ENCODE results near the gene CRTAP. TPM values are rescaled to one million over a fixed set of nuclear protein-coding genes. Genes with fewer than 3 reads are reported as not detected.
"Not testable (repeated sequence)": the region's sequence is repeated elsewhere in the genome, so short reads cannot be mapped to it uniquely, and the experiment has no call there.

The CRTAP gene
- 269 to 358 TPM (median 276 TPM) in 3 replicates for total RNA-seq
- long read RNA-seq, full-length matches to known transcripts = 179 of 273 reads
- long read RNA-seq, partial matches to known transcripts = 1 of 273 reads
- long read RNA-seq, other reads (novel, unspliced or antisense) = 93 of 273 reads

DNA sequence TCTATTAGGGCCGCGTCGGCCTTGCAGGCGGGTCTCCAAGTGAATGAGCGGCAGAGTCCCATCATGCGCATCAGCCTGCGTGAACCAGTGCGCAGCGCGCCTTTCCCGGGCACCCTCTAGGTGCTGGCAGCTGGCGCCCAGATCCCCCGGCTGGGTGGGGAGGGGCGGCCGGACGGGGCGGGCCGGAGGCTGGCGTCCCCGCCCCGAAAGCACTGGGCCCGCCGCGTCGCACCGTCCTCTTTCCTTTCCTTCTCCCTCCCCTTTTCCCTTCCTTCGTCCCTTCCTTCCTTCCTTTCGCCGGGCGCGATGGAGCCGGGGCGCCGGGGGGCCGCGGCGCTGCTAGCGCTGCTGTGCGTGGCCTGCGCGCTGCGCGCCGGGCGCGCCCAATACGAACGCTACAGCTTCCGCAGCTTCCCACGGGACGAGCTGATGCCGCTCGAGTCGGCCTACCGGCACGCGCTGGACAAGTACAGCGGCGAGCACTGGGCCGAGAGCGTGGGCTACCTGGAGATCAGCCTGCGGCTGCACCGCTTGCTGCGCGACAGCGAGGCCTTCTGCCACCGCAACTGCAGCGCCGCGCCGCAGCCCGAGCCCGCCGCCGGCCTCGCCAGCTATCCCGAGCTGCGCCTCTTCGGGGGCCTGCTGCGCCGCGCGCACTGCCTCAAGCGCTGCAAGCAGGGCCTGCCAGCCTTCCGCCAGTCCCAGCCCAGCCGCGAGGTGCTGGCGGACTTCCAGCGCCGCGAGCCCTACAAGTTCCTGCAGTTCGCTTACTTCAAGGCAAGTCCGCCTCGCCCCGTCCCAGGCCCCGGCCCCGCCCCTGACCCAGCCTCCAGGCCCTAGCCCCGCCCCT, at the start of gene CRTAP:
Gene CRTAP, plus strand, starts transcription at position 243 of the 850 bp plus-strand sequence. Its CDS starts 64 bp downstream, at position 307.
- Mint-ChIP-seq H3K36me3 (ENCODE audit: low read depth) (no peaks in the 10 kb centered on the region), H3K4me1 (ENCODE audit: low read depth) (peaks cover 45% of the 10 kb centered on the region), H3K9me3 (ENCODE audit: low read depth) (no peaks in the 10 kb centered on the region), H3K4me3 (ENCODE audit: unreplicated experiment) (peak within 1 kb of the TSS; percentile 80), H3K27me3 (ENCODE audit: low read depth) (no peaks in the 10 kb centered on the region), H3K27ac (ENCODE audit: unreplicated experiment) (peak within 1 kb of the TSS; percentile 94)
- TF ChIP-seq, protein P1, sequence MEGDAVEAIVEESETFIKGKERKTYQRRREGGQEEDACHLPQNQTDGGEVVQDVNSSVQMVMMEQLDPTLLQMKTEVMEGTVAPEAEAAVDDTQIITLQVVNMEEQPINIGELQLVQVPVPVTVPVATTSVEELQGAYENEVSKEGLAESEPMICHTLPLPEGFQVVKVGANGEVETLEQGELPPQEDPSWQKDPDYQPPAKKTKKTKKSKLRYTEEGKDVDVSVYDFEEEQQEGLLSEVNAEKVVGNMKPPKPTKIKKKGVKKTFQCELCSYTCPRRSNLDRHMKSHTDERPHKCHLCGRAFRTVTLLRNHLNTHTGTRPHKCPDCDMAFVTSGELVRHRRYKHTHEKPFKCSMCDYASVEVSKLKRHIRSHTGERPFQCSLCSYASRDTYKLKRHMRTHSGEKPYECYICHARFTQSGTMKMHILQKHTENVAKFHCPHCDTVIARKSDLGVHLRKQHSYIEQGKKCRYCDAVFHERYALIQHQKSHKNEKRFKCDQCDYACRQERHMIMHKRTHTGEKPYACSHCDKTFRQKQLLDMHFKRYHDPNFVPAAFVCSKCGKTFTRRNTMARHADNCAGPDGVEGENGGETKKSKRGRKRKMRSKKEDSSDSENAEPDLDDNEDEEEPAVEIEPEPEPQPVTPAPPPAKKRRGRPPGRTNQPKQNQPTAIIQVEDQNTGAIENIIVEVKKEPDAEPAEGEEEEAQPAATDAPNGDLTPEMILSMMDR (IDR thresholded peaks at IDR 0.05) = peak; percentile 31
- peak; percentile 98 for DNase-seq (ENCODE audit: low spot score)

DNA sequence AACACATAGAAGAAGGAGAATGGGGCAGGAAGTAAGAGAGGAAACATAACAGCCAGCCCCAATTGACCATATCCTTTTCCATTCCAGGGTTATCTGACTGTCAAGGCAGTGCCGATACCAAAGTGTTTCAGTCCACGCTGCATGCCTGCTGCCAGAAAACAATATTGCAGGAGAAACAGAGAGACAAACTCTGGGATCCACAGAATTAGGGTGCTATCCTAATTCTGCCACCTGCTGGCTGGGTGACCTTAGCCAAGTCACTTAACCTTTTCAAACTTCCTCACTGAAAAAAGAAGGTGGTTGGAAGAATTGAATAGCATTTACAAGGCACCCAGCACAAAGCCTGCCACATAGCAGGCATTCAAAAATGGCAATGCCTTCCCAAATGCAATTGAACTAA, 48.9 kb upstream of the CRTAP start:
- H3K4me1 Mint-ChIP-seq (ENCODE audit: low read depth) = peaks cover 7% of the 10 kb centered on the region
- DNase-seq (ENCODE audit: low spot score) = no peak
- H3K27ac Mint-ChIP-seq (ENCODE audit: unreplicated experiment) = no peak overlapping the region
- peaks cover 36% of the 10 kb centered on the region for H3K36me3 Mint-ChIP-seq (ENCODE audit: low read depth)
- TF ChIP-seq, protein P1 (IDR thresholded peaks at IDR 0.05) = no peak
- H3K27me3 Mint-ChIP-seq (ENCODE audit: low read depth) = no peaks in the 10 kb centered on the region
- H3K4me3 Mint-ChIP-seq (ENCODE audit: unreplicated experiment) = no peak overlapping the region
- H3K9me3 Mint-ChIP-seq (ENCODE audit: low read depth) = no peaks in the 10 kb centered on the region

DNA sequence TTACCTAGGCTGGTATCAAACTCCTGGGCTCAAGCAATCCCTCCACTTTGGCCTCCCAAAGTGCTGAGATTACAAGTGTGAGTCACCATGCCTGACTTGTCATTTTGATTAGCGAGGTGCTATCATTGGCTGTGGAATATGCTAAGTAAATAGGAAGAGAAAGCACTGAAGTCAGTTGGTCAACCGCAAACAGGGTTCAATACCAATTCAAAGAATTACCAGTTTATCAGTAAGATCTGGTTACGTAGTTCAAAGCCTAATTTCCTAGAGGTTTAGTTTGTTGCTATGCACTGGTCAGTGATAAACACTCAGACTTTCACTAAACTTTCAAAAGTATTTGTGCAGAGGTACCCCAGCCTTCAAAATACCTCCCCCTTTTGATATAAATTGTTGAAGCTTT, 46.3 kb upstream of the CRTAP start:
- H3K9me3 Mint-ChIP-seq (ENCODE audit: low read depth) = no peaks in the 10 kb centered on the region
- H3K36me3 Mint-ChIP-seq (ENCODE audit: low read depth) = peaks cover 29% of the 10 kb centered on the region
- H3K27ac Mint-ChIP-seq (ENCODE audit: unreplicated experiment) = no peak overlapping the region
- TF ChIP-seq, protein P1 (IDR thresholded peaks at IDR 0.05) = no peak
- H3K4me1 Mint-ChIP-seq (ENCODE audit: low read depth) = peaks cover 6% of the 10 kb centered on the region
- no peak for DNase-seq (ENCODE audit: low spot score)
- no peak overlapping the region for H3K4me3 Mint-ChIP-seq (ENCODE audit: unreplicated experiment)
- no peaks in the 10 kb centered on the region for H3K27me3 Mint-ChIP-seq (ENCODE audit: low read depth)

- not testable (repeated sequence) for H3K9me3 Mint-ChIP-seq (ENCODE audit: low read depth); H3K4me3 Mint-ChIP-seq (ENCODE audit: unreplicated experiment); H3K27ac Mint-ChIP-seq (ENCODE audit: unreplicated experiment); H3K27me3 Mint-ChIP-seq (ENCODE audit: low read depth); DNase-seq (ENCODE audit: low spot score)
- Mint-ChIP-seq H3K4me1 (ENCODE audit: low read depth) (peaks cover 12% of the 10 kb centered on the region), H3K36me3 (ENCODE audit: low read depth) (peaks cover 19% of the 10 kb centered on the region)
These were observed 44.0 kb upstream of the CRTAP start for GRCh38 chr3:33069862-33070261.

DNA sequence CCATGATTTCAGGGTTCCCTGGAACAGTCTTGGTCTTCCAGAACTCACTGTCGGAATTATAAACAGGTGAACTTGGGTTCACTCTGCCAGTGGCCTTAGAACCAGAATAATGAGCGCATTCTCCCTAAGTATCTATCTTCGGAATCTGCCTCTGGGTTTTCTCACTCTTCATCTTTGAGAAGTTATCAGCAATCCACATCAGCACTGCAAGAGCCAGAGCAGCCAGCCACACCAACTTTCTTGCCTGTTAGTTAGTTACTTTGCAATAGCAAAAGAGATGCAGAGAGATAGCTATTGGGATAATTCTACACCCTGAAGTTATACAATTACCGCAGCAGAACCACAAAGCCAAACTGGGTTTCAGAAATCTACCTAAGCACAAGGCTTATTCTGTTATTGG, 42.6 kb upstream of the CRTAP start:
- no peak for DNase-seq (ENCODE audit: low spot score)
- no peaks in the 10 kb centered on the region for H3K27me3 Mint-ChIP-seq (ENCODE audit: low read depth)
- TF ChIP-seq, protein P1 (IDR thresholded peaks at IDR 0.05) = no peak
- H3K27ac Mint-ChIP-seq (ENCODE audit: unreplicated experiment) = no peak overlapping the region
- peaks cover 17% of the 10 kb centered on the region for H3K36me3 Mint-ChIP-seq (ENCODE audit: low read depth)
- H3K4me3 Mint-ChIP-seq (ENCODE audit: unreplicated experiment) = no peak overlapping the region
- peaks cover 23% of the 10 kb centered on the region for H3K4me1 Mint-ChIP-seq (ENCODE audit: low read depth)
- H3K9me3 Mint-ChIP-seq (ENCODE audit: low read depth) = no peaks in the 10 kb centered on the region

All from chondrocyte (in vitro differentiated cells).